ENCODE data around the gene HYI.
"Not testable (repeated sequence)": the region's sequence is repeated elsewhere in the genome, so short reads cannot be mapped to it uniquely, and the experiment has no call there.

HYI gene

DNA sequence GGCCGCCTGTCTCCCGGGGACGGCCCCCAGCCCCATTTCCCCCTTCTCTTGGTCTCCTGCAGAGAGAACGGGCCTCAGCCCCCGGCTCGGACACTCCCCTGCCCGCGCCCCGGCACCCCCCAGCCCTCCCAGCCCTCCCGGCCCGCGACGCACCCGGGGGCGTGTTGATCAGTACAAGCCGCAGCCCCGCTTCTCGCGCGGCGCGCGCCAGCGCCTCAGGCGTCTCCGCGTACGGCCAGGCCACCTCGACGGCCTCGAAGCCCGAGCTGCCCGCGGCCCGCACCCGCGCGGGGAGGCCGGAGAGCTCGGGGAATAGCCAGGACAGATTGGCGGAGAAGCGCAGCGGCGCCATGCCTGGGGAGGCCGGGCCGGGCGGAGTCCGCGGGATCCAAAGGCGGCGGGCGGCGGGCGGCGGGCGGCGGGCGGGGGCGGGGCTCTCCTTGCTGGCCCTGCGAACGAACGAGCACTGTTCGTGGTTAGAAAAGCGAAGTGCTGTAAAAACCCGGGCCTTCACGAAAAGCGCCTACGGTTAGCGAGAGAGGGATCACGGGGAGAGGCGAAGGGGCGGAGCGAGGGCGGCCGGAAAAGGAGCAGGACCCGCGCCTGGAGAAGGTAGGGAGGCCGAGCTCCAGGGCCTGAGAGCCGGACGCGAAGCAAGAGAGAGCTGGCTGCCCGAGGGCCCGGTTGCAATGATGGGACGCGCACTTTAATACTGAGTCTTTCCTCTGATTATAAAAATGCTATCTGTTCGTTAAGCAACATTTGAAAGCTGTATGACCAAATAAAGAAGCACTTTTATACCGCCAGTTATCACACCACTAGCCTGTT lies at the start of gene HYI:
TSS of gene HYI (minus strand) at position 490 of the 828 bp plus-strand sequence. CDS start at position 352, 138 bp downstream.
- no peak for FAIRE-seq

- FAIRE-seq, result not testable (repeated sequence)
These were observed 48.1 kb upstream of the HYI start for GRCh38 chr1:43501806-43502205.

DNA sequence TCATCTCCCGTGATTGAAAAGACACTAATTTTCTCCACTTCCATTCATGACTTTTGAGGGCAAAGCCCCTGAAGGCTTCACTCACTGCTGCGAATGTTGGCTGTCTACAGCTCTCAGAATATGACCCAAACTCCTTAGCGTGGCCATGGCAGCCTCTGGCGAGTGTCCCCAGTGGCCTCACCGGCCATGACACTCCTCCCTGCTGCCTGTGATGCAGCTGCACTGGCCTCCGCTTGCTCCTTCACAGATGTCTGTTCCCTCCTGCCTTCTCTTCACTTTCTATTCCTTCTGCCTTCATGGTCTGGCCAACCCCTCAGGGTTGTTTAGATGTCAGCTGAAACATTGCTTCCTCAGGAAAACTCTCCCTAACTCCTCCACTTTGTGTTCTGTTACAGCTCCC lies 46.2 kb upstream of the HYI start:
- FAIRE-seq, result no peak

- no peak for FAIRE-seq
These were observed 41.5 kb upstream of the HYI start for GRCh38 chr1:43495204-43495603.

GRCh38 chr1:43493661-43494450 lies 40.1 kb upstream of the HYI start:
- FAIRE-seq, result no peak

DNA sequence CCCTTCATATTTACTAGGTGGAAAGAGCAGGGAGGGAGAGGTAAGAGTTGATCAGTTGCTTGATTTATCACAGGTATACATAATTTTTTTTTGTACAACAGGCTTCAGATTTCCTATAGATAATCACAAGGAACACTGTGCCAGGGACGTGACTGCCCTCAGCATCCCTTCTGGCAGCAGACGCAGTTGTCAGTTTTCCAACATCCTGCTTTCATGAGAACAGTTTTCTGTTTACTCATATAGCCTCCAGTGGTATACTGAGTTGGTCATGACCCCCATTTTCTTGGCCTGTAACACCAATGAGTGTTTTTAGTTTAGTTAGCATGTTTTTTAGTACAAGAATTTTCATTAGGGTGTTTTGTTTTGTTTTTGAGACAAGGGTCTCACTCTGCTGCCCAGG lies 39.1 kb upstream of the HYI start:
- FAIRE-seq, result no peak

DNA sequence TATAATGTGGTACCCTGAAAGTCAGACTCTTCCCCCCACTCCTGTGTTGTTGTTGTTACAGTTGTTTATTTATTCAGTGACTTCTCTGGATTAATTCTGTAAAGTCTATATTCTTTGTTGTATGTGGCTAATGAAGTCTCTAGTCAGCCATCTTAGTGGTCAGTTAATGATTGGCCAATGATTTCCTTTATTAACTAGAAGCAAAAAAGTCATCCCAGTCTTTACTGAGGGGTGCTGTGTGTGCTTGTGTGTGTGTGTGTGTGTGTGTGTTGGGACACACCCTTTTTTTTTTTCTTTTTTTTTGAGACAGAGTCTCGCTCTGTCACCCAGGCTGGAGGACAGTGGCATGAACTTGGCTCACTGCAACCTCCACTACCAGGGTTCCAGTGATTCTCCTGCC lies 37.3 kb upstream of the HYI start:
- no peak for FAIRE-seq

- no peak for FAIRE-seq
These were observed 34.4 kb upstream of the HYI start for GRCh38 chr1:43488165-43488564.

- no peak for FAIRE-seq
These were observed 30.6 kb upstream of the HYI start for GRCh38 chr1:43484367-43484766.

DNA sequence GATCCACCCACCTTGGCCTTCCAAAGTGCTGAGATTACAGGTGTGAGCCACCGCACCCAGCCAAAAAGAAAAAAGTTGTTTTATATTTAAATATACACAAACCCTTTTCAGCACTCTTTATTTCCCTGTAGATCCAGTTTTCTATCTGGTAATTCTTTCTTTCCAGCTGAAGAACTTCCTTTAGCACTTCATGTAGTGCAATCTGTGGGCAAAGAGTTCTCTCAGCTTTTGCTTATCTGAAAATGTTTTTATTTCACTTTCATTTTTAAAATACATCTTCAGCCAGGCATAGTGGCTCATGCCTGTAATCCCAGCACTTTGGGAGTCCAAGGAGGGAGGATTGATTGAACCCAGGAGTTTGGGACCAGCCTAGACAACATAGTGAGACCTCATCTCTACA lies 28.5 kb upstream of the HYI start:
- FAIRE-seq, result no peak

DNA sequence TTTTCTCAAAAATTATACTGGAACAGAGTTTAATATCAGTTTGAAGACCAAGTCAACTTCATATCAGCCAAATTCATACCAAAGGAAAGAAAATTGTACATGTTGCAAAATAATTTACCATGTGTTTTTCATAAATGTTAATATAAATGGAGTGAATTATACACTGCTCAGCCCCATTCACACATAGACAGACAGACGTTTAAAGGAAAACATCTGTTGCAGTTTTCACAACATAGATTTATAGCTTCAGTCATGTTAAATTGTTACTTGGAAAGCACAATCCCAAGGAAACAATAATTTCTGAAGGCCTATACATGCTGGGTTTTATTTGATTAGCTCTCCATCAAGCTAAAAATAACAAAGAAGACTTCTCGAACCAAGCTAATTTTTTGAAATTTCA lies 27.8 kb upstream of the HYI start:
- FAIRE-seq, result peak; percentile 36

DNA sequence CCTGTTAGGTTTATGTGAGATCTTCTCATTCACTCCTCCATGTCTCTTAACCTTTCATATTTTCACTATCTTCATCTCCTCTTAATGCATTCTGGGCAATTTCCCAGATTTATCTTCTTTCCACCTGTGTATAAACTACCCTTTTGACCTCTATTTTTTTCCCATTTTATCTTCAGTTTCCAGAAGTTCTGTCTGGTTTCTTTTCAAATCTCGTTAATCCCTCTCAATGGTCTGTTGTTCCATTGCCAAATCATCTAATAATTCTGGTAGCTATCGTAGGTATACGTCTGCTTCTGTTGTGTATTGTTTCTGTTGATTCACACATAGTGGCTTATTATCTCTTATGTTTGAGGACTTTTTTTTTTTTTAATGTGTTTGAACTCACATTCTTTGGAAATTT lies 25.7 kb upstream of the HYI start:
- no peak for FAIRE-seq

DNA sequence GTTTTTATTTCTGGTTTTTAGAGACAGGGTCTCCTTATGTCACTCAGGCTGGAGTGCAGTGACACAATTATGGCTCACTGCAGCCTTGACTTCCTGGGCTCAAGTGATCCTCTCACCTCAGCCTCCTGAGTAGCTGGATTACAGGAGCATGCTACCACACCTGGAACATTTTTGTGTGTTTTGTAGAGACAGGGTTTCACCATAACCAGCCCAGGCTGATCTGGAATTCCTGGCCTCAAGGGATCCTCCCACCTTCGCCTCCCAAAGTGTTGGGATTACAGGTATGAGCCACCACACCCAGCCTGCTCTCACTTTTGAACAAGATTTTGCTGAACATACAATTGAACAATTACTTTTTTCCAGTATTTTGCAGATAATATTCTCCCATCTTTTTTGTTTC lies 24.0 kb upstream of the HYI start:
- no peak for FAIRE-seq

DNA sequence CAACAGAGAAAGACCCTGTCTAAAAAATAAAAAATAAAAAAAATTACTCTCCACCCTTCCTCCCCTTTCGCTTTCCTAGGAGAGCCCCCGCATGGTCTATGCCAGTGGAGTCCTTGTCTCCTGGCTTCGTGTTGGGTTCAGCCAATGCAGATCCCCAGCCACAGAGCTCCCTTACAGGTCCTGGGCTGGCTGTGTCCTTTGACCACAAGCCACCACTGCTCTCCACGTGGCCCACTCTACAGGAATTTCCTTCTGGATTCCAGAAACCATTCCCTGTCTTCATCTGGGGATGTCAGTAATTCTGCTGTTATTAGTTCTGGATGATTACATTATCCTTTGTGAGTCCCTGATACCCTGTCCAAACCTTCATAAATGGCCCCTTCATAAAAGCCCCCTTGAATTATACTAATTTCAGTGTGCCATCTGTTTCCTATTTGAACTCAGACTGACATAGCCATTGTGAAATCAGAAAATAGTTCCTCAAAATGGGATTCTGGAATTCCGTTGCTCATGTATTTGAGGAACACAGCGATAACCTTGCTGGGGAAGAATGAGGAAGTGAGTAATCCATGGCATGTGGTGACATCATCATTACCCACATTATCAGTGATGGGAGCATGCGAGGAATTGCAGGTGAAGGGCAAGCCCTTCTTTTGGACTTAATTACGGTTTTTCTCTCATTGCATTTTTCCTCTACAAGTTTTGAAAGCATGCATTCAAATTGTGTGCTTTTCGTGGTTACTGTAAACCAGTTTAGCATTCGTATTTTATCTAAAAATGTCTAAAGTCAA lies 22.1 kb upstream of the HYI start:
- FAIRE-seq, result not testable (repeated sequence)

GRCh38 chr1:43473463-43473862 lies 19.7 kb upstream of the HYI start:
- FAIRE-seq, result no peak

DNA sequence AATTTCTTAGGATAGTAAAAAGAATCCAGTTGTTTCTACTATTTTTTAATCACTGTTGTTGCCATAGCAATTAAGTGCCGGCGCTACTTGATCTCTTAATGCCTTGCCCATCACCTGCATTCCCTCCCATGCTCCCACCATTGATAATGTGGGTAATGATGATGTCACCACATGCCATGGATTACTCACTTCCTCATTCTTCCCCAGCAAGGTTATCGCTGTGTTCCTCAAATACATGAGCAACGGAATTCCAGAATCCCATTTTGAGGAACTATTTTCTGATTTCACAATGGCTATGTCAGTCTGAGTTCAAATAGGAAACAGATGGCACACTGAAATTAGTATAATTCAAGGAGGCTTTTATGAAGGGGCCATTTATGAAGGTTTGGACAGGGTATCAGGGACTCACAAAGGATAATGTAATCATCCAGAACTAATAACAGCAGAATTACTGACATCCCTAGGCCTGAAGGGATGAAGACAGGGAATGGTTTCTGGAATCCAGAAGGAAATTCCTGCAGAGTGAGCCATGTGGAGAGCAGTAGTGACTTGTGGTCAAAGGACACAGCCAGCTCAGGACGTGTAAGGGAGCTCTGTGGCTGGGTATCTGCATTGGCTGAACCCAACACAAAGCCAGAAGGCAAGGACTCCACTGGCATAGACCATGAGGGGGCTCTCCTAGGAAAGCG lies 18.9 kb upstream of the HYI start:
- FAIRE-seq, result peak; percentile 72

GRCh38 chr1:43472087-43472462 lies 18.3 kb upstream of the HYI start:
- FAIRE-seq, result no peak

- no peak for FAIRE-seq
These were observed 16.2 kb upstream of the HYI start for GRCh38 chr1:43469932-43470331.

GRCh38 chr1:43468414-43468813 lies 14.7 kb upstream of the HYI start:
- FAIRE-seq, result no peak

- FAIRE-seq, result no peak
These were observed 12.7 kb upstream of the HYI start for GRCh38 chr1:43466403-43466802.

DNA sequence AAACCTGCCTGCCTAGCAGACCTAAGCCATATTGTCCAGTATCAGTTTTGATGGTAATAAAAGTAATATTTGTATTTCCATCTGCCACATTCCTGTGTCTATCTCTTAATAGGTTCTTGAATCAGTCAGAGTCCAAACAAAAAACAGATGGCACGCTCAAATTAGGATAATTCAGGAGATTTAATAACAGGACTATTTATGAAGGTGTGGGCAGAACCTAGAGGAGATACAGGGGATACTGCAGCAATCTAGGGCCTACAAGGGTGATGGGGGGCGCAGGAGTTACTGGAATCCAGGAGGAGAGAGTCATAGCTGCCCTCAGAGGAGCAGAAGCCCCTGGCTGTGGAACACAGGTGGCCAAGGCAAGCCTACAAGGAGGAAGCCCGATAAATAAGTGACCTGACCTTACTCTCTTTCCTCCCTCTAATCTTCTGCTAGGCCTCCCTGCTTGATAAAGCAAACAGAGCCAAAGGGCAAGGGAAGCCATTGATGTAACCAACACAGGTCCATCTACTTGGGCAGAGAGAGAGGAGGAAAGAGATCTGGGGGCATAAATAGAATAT lies 11.9 kb upstream of the HYI start:
- FAIRE-seq, result no peak

DNA sequence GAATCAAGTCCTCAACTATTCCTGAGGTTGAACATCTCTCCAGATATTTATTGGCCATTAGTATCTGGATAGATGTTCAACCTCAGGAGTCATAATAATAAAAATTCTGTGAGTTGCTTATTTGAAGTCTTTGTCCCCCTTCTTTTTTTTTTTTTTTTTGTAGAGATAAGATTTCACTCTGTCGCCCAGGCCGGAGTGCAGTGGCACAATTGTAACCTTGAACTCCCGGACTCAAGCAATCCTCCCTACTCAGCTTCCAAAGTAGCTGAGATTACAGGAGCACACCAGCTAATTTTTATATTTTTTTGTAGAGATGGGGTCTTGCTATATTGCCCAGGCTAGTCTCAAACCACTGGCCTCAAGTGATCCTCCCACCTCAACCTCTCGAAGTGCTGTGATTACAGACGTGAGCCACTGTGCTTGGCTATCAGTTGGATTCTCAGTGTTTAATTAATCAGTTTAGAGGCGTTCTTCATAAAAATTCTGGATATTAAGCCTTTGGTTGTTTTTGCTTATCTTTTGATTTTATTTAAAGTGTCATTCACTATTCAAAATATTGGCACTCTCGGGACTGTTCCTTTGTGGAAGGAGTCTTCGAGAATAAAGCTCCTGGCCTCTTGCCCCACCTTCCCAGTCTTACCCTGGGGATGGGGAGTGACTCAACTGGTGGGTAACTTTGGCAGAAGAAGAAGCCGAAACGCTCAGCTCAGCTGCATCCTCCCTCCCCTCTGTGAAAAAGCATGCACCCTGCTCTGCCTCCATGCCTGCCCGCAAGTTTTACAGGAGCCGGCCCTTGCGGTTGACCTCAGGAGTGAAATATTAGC lies 11.2 kb upstream of the HYI start:
- FAIRE-seq, result no peak
